Naive thymus-derived CD4-positive, alpha-beta T cell (primary cell): ENCODE results near the gene UQCRC1. TPM values are rescaled to one million over a fixed set of nuclear protein-coding genes. Genes with fewer than 3 reads are reported as not detected.

Experiments used
- ATAC-seq: fragments of 150-1000 bp; cut with Tn5 transposase; 2 replicates; pipeline ENCODE4 v1.10.0; 2021; ENCODE audit warnings: mild to moderate bottlenecking, moderate library complexity
- CTCF ChIA-PET: fragments of 350-600 bp; sonication (Branson Sonifier 250); formaldehyde crosslinking; loops from one replicate; lab custom pipeline; 2021; ENCODE audit warnings: antibody characterized with exemption; lab: Charles Lee
- POLR2A ChIA-PET: fragments of 350-600 bp; sonication (Branson Sonifier 250); formaldehyde crosslinking; loops from one replicate; lab custom pipeline; 2021; ENCODE audit warnings: antibody characterized with exemption, inconsistent platforms; lab: Charles Lee
- DNase-seq, 9 donors: peaks; one replicate each; pipeline versions ENCODE4 v3.0.0 to v3.0.0-alpha.2; 2020 to 2022; ENCODE audit warnings: mixed read lengths in 1 of 9
- H3K27ac ChIP-seq: one replicate; pipeline ENCODE4 v1.7.0; 2013; ENCODE audit warnings: mild to moderate bottlenecking, low read depth, low read length, moderate library complexity
- H3K27me3 ChIP-seq, 2 donors: one replicate each; pipeline ENCODE4 v1.7.0; 2013; ENCODE audit warnings: low read length in 2 of 2, mild to moderate bottlenecking in 2 of 2, moderate library complexity in 2 of 2; ENCODE audit not compliant: control insufficient read depth in 2 of 2, insufficient read depth in 2 of 2
- H3K36me3 ChIP-seq, 3 experiments: 1 replicate in 2 of 3; 2 replicates in 1 of 3; pipeline ENCODE4 v1.7.0; 2013; ENCODE audit warnings: low read length in 3 of 3, mild to moderate bottlenecking in 3 of 3, moderate library complexity in 1 of 3; ENCODE audit not compliant: insufficient read depth in 3 of 3, control insufficient read depth in 2 of 3
- H3K4me1 ChIP-seq, 2 donors: one replicate each; pipeline ENCODE4 v1.7.0; 2013; ENCODE audit warnings: low read length in 2 of 2, mild to moderate bottlenecking in 2 of 2, moderate library complexity in 1 of 2; ENCODE audit not compliant: control insufficient read depth in 2 of 2, insufficient read depth in 2 of 2
- H3K4me3 ChIP-seq: 2 replicates; pipeline ENCODE4 v1.7.0; 2013; ENCODE audit warnings: mild to moderate bottlenecking, low read length
- H3K9me3 ChIP-seq, 3 experiments: 1 replicate in 2 of 3; 2 replicates in 1 of 3; pipeline ENCODE4 v1.7.0; 2013; ENCODE audit warnings: low read length in 3 of 3; ENCODE audit not compliant: control insufficient read depth in 2 of 3
- H3K27ac Mint-ChIP-seq, 9 donors: one replicate each; pipeline ENCODE4 v1.8.0; 2020 to 2022; ENCODE audit warnings: mixed read lengths in 9 of 9, mild to moderate bottlenecking in 8 of 9, moderate library complexity in 5 of 9, inconsistent platforms in 2 of 9
- H3K27me3 Mint-ChIP-seq, 5 donors: one replicate each; pipeline ENCODE4 v1.8.0; 2021 to 2022; ENCODE audit warnings: mixed read lengths in 5 of 5, mild to moderate bottlenecking in 1 of 5
- H3K36me3 Mint-ChIP-seq, 5 donors: one replicate each; pipeline ENCODE4 v1.8.0; 2020 to 2022; ENCODE audit warnings: mixed read lengths in 5 of 5, mild to moderate bottlenecking in 3 of 5, inconsistent platforms in 1 of 5
- H3K4me1 Mint-ChIP-seq, 7 donors: one replicate each; pipeline ENCODE4 v1.8.0; 2020 to 2022; ENCODE audit warnings: mixed read lengths in 7 of 7, mild to moderate bottlenecking in 3 of 7, inconsistent platforms in 1 of 7
- H3K4me3 Mint-ChIP-seq, 10 donors: one replicate each; pipeline ENCODE4 v1.8.0; 2020 to 2022; ENCODE audit warnings: mild to moderate bottlenecking in 10 of 10, mixed read lengths in 10 of 10, moderate library complexity in 6 of 10, inconsistent platforms in 2 of 10
- H3K9me3 Mint-ChIP-seq, 11 donors: one replicate each; pipeline ENCODE4 v1.8.0; 2020 to 2022; ENCODE audit warnings: mixed read lengths in 11 of 11, mild to moderate bottlenecking in 4 of 11, inconsistent platforms in 1 of 11, moderate library complexity in 1 of 11
- intact Hi-C, 2 donors: fragments of 100-400 bp; cut with micrococcal nuclease; formaldehyde crosslinking; loops; one replicate each; pipeline ENCODE4 v1.15.1; 2023
- polyA plus RNA-seq, 2 donors: library from polyadenylated mRNA; unstranded; fragments of 300-500 nt; fragmentation: Illumina TruSeq; gene quantifications; one replicate each; pipeline ENCODE4 v1.2.3, GENCODE V29; 2021
- total RNA-seq, 6 experiments: library from RNA in 5 of 6; stranded (reverse) in 5 of 6; gene quantifications; 1 replicate in 5 of 6; 2 replicates in 1 of 6; pipeline ENCODE4 v1.2.3 and lab custom pipeline; 2021 to 2026

Gene UQCRC1
- total and polyA plus RNA-seq, 7 experiments from 2014 or later: 77.3 to 164 (median 120) TPM

DNA sequence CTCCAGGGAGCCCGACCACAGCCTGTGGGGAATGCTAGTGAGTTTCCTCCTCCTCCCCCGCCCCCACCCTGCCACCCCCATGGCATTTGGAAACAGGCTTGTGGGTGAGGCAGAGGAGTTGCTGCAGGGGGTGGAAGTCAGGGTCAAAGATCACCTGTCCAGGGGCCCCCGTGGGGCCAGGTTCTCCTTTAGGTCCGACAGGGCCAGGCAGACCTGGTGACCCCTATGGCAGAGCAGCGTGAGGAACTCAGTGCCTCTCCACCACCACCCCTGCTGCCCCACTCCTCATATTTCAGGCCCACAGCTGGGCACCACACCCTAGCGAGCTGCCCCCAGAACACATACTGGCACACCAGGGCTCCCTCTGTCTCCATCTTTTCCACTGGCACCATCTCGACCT lies 36.9 kb downstream of the UQCRC1 start:
- Mint-ChIP-seq H3K4me3 (no peak overlapping the region), H3K27ac (no peak overlapping the region), H3K36me3 (no peaks in the 10 kb centered on the region), H3K27me3 (no peaks in the 10 kb centered on the region), H3K4me1 (no peaks in the 10 kb centered on the region), H3K9me3 (peaks cover 0 to 1% (median 0%) of the 10 kb centered on the region in 11 donors)
- Histone ChIP-seq H3K36me3 (no peaks in the 10 kb centered on the region), H3K27ac (no peak overlapping the region), H3K4me3 (no peak overlapping the region), H3K9me3 (no peaks in the 10 kb centered on the region), H3K4me1 (no peaks in the 10 kb centered on the region), H3K27me3 (no peaks in the 10 kb centered on the region)
- ATAC-seq (no peak), DNase-seq (no peak)
- intact Hi-C loops: no loop called here
- ChIA-PET CTCF (no interaction called here), POLR2A (no interaction called here)

DNA sequence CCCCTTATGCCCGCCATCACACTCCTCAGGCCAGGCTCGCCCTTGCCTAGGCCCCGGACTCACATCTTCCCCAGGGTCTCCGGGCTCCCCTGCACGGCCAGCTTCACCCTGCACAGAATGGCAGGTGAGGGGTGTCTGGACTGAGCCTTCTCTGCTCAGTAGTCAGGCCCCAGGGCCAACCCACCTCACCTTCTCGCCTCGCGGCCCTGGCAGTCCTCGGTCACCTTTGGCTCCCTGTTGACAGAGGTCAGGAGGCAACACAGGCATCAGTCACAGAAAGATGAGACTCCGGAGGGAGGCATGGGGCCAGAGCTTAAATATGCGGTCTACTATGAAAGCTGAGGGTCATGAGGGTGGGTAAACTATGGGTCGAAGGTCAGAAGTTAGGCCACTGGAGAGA lies 37.5 kb downstream of the UQCRC1 start:
- POLR2A ChIA-PET: no interaction called here

DNA sequence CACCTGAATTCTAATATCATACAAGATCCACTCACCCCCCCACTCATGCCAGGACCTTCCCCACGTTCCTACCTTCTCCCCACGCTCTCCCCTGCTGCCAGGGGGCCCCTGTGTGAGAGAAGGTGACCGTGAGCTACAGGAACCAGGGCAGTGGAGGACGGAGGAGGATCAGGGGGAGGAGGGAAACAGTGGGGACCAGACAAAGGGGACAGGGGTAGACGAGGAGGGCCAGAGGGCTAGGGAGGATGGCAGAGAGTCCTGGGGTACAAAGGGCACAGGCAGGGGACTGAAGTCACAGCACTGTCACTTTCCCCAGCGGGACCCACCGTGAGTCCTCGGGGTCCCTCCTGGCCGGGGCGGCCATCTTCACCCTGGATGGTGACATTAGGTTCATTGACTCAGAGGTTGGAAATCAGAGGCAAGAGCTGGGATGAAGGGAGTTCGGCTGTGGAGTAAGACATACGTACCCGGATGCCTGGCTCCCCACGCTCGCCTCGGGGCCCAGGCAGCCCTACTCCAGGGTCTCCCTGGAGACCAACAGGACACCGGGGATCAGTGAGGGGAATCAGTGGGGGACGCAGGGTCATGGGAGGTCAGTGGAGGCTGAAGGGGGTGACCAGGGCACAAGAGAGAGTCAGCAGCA lies 39.5 kb downstream of the UQCRC1 start:
- ATAC-seq (no peak), DNase-seq (no peak)
- H3K4me3 ChIP-seq: no peak overlapping the region
- CTCF ChIA-PET: no interaction called here
- Mint-ChIP-seq H3K4me1 (peaks cover 0 to 7% (median 0%) of the 10 kb centered on the region in 7 donors), H3K9me3 (peaks cover 0 to 1% (median 0%) of the 10 kb centered on the region in 11 donors), H3K36me3 (no peaks in the 10 kb centered on the region), H3K4me3 (no peak overlapping the region), H3K27ac (no peak overlapping the region), H3K27me3 (no peaks in the 10 kb centered on the region)
- H3K27ac ChIP-seq: no peak overlapping the region
- POLR2A ChIA-PET: no interaction called here
- no peaks in the 10 kb centered on the region for H3K9me3 ChIP-seq
- H3K27me3 ChIP-seq: no peaks in the 10 kb centered on the region
- intact Hi-C loops: no loop called here
- H3K4me1 ChIP-seq: no peaks in the 10 kb centered on the region
- H3K36me3 ChIP-seq: no peaks in the 10 kb centered on the region

More for the DNA sequence above, 37.5 kb downstream of the UQCRC1 start:
- no peaks in the 10 kb centered on the region for H3K27me3 Mint-ChIP-seq
- no peak for ATAC-seq
- H3K27me3 ChIP-seq: no peaks in the 10 kb centered on the region
- H3K36me3 ChIP-seq: no peaks in the 10 kb centered on the region
- CTCF ChIA-PET: no interaction called here
- no peaks in the 10 kb centered on the region for H3K4me1 ChIP-seq
- H3K4me3 ChIP-seq: no peak overlapping the region
- H3K4me1 Mint-ChIP-seq: no peaks in the 10 kb centered on the region
- DNase-seq: no peak
- no peak overlapping the region for H3K27ac Mint-ChIP-seq
- no peak overlapping the region for H3K4me3 Mint-ChIP-seq
- intact Hi-C loops: no loop called here
- H3K9me3 ChIP-seq: no peaks in the 10 kb centered on the region
- H3K27ac ChIP-seq: no peak overlapping the region
- H3K36me3 Mint-ChIP-seq: no peaks in the 10 kb centered on the region
- H3K9me3 Mint-ChIP-seq: peaks cover 0 to 1% (median 0%) of the 10 kb centered on the region in 11 donors

DNA sequence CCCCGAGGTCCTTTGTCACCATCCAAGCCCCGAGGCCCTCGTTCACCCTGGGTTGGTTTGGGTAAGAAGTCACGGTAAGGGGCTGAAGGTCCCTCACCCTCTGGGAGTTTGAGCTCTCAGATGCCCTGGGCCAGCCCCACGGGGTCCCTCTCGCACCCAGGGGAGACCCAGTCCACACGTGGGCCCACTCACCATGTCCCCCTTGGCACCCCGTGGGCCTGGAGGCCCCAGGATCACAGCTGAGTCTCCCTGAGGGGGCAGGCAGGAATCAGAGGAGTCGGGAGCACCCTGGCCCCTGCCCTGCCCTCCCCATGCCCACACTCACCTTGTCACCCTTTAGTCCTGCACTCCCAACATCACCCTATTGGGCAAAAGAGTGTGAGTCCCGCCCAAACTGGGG lies 40.0 kb downstream of the UQCRC1 start:
- POLR2A ChIA-PET: no interaction called here
- H3K36me3 ChIP-seq: no peaks in the 10 kb centered on the region
- no peak for DNase-seq
- Mint-ChIP-seq H3K4me1 (peaks cover 0 to 7% (median 0%) of the 10 kb centered on the region in 7 donors), H3K4me3 (no peak overlapping the region), H3K27ac (no peak overlapping the region), H3K9me3 (peaks cover 0 to 1% (median 0%) of the 10 kb centered on the region in 11 donors), H3K27me3 (no peaks in the 10 kb centered on the region), H3K36me3 (no peaks in the 10 kb centered on the region)
- CTCF ChIA-PET: no interaction called here
- no peaks in the 10 kb centered on the region for H3K27me3 ChIP-seq
- intact Hi-C loops: no loop called here
- H3K9me3 ChIP-seq: no peaks in the 10 kb centered on the region
- no peak overlapping the region for H3K27ac ChIP-seq
- H3K4me3 ChIP-seq: no peak overlapping the region
- no peaks in the 10 kb centered on the region for H3K4me1 ChIP-seq
- no peak for ATAC-seq

DNA sequence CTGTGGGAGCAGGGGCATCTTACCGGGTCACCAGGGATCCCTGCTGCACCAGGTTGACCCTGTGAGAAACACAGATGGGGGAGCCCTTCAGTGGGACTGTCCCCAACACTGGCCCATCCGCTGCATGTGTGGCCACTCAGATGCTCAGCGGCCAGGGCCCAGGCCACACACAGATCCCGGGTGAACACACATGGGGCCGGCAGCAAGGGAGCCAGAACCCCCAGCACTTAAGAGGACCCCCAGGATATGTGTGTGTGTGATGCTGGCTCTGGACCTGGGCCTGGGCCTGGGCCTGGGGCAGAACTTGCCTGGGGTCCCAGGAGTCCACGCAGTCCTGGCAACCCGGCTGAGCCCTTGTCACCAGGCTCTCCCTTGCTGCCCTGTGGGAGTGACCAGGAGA lies 41.0 kb downstream of the UQCRC1 start:
- H3K27ac Mint-ChIP-seq: no peak overlapping the region
- intact Hi-C loops: no loop called here
- no peaks in the 10 kb centered on the region for H3K36me3 Mint-ChIP-seq
- Histone ChIP-seq H3K27ac (no peak overlapping the region), H3K9me3 (no peaks in the 10 kb centered on the region), H3K36me3 (no peaks in the 10 kb centered on the region), H3K4me1 (no peaks in the 10 kb centered on the region), H3K27me3 (no peaks in the 10 kb centered on the region), H3K4me3 (no peak overlapping the region)
- ChIA-PET CTCF (no interaction called here), POLR2A (no interaction called here)
- no peaks in the 10 kb centered on the region for H3K9me3 Mint-ChIP-seq
- H3K4me1 Mint-ChIP-seq: peaks cover 0 to 12% (median 0%) of the 10 kb centered on the region in 7 donors
- DNase-seq: no peak
- no peaks in the 10 kb centered on the region for H3K27me3 Mint-ChIP-seq
- no peak for ATAC-seq
- no peak overlapping the region for H3K4me3 Mint-ChIP-seq

DNA sequence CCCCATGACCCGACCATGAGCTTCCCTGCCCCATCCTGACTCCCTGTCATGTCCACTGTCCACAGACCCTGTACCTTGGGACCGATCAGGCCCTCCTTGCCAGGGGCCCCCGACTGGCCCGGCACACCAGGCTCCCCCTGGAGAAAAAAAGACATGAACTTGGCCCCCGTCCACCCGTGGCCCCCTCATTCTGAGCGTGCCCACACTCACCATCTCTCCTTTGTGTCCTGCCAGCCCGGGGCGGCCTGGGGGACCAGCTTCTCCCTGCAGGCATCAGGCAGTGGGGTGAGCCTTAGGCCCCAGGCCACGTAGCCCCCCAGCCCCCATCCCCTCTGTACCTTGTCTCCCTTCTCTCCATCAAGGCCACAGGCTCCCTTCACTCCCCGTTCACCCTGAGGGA lies 41.9 kb downstream of the UQCRC1 start:
- Histone ChIP-seq H3K4me1 (no peaks in the 10 kb centered on the region), H3K9me3 (no peaks in the 10 kb centered on the region), H3K27ac (no peak overlapping the region), H3K4me3 (no peak overlapping the region), H3K36me3 (no peaks in the 10 kb centered on the region), H3K27me3 (no peaks in the 10 kb centered on the region)
- Mint-ChIP-seq H3K27ac (no peak overlapping the region), H3K36me3 (no peaks in the 10 kb centered on the region), H3K4me3 (no peak overlapping the region), H3K9me3 (no peaks in the 10 kb centered on the region), H3K27me3 (no peaks in the 10 kb centered on the region), H3K4me1 (peaks cover 0 to 19% (median 4%) of the 10 kb centered on the region in 7 donors)
- POLR2A ChIA-PET: no interaction called here
- ATAC-seq (no peak), DNase-seq (no peak)
- CTCF ChIA-PET: no interaction called here
- intact Hi-C loops: no loop called here

DNA sequence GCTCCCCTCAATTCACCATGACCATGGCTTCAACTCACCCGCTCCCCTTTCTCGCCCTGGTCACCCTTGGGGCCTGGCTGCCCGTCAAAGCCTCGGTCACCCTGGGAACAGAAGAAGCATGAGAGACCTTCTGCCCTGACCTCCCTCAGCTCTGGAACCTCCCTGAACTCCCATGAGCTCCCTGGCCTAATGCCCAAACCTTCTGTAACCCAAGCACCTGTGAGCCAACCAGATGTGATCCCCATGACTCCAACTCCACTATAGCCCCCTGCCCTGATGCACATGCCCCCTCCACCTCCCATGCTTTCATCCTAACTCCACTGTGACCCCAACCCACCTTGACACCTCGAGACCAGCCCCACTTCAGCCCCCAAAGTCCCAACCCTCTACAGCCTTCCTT lies 42.4 kb downstream of the UQCRC1 start:
- H3K27ac Mint-ChIP-seq: peak overlapping the region in 1 of 9 donors; percentile 4
- DNase-seq (no peak), ATAC-seq (no peak)
- H3K36me3 ChIP-seq: no peaks in the 10 kb centered on the region
- intact Hi-C loops: no loop called here
- CTCF ChIA-PET: no interaction called here
- no peak overlapping the region for H3K4me3 ChIP-seq
- H3K4me1 Mint-ChIP-seq: peaks cover 0 to 19% (median 4%) of the 10 kb centered on the region in 7 donors
- H3K9me3 ChIP-seq: no peaks in the 10 kb centered on the region
- no peaks in the 10 kb centered on the region for H3K4me1 ChIP-seq
- no peaks in the 10 kb centered on the region for H3K9me3 Mint-ChIP-seq
- no peak overlapping the region for H3K27ac ChIP-seq
- POLR2A ChIA-PET: interaction anchor here (0.6 kb wide), 1 partner anchor 175 kb away, joined by 3 read pairs; no protein-coding TSS in a partner anchor
- no peaks in the 10 kb centered on the region for H3K27me3 Mint-ChIP-seq
- no peaks in the 10 kb centered on the region for H3K27me3 ChIP-seq
- no peak overlapping the region for H3K4me3 Mint-ChIP-seq
- no peaks in the 10 kb centered on the region for H3K36me3 Mint-ChIP-seq
